ENCODE data around the gene UBXN4.

GRCh38 chr2:135708159-135708558, 33.5 kb upstream of the UBXN4 start:
- TF ChIP-seq CTCF (IDR thresholded peaks at IDR 0.05 in 4 of 5, conservative IDR thresholded peaks at IDR 0.05 in 1 of 5) (no peak), POLR2A (IDR thresholded peaks at IDR 0.05) (no peak)

Measured in gastrocnemius medialis (tissue), 4 donors.